Keratinocyte (primary cell): ENCODE measurements around the gene SPATA16.

Experiments
- EZH2 ChIP-seq: IDR thresholded peaks from one replicate; pipeline ENCODE4 v1.6.1; 2012; ENCODE audit warnings: inconsistent platforms, mild to moderate bottlenecking, low read length, moderate library complexity
- TF ChIP-seq, protein P1 (sequence below), 3 experiments: IDR thresholded peaks in 1 of 3; conservative IDR thresholded peaks in 1 of 3; optimal IDR thresholded peaks in 1 of 3; 2 replicates in 2 of 3; 3 replicates in 1 of 3; pipeline versions ENCODE3 to v1.5.1; 2011; ENCODE audit warnings: low read length in 3 of 3, mild to moderate bottlenecking in 3 of 3, moderate library complexity in 2 of 3, control low read depth in 1 of 3, inconsistent platforms in 1 of 3; ENCODE audit not compliant: insufficient read depth in 2 of 3; ENCODE audit errors: extremely low read depth in 1 of 3

DNA sequence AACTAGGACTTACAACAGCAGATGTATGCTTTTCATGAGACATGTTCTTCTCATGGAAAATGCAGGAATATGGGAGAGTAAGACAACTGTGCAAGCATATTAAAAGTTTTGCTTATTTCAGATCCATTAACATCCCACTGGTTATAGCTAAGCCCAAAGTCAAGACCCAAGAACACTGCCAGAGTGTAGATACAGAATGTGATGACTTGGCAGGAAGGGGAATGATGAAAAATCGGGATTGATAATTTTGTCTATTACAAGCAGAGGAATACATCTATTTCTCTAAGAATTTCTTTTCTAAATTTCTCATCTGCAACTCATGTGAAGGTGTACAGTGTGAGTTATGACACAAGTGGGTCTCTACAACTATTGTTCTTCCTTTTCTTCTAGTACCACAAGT lies 76.4 kb downstream of the SPATA16 start:
- TF ChIP-seq, protein P1, sequence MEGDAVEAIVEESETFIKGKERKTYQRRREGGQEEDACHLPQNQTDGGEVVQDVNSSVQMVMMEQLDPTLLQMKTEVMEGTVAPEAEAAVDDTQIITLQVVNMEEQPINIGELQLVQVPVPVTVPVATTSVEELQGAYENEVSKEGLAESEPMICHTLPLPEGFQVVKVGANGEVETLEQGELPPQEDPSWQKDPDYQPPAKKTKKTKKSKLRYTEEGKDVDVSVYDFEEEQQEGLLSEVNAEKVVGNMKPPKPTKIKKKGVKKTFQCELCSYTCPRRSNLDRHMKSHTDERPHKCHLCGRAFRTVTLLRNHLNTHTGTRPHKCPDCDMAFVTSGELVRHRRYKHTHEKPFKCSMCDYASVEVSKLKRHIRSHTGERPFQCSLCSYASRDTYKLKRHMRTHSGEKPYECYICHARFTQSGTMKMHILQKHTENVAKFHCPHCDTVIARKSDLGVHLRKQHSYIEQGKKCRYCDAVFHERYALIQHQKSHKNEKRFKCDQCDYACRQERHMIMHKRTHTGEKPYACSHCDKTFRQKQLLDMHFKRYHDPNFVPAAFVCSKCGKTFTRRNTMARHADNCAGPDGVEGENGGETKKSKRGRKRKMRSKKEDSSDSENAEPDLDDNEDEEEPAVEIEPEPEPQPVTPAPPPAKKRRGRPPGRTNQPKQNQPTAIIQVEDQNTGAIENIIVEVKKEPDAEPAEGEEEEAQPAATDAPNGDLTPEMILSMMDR (optimal IDR thresholded peaks at IDR 0.05 in 1 of 3, IDR thresholded peaks at IDR 0.05 in 1 of 3, conservative IDR thresholded peaks at IDR 0.05 in 1 of 3; ENCODE audit: extremely low read depth in 1 of 3, insufficient read depth in 2 of 3, low read length in 3 of 3) = no peak
- TF ChIP-seq EZH2 = no peak
